SJSA1 (cell line): ENCODE data around the gene TCF7L1. TPM values are rescaled to one million over a fixed set of nuclear protein-coding genes. Genes with fewer than 3 reads are reported as not detected.
A peak's percentile ranks its signal among the peaks of the same experiment; 100 is the strongest.
"Not testable (repeated sequence)": the region's sequence is repeated elsewhere in the genome, so short reads cannot be mapped to it uniquely, and the experiment has no call there.

Source experiments
- DNase-seq, 2 experiments: peaks; one replicate each; pipeline ENCODE4 v3.0.0-alpha.2; 2015 to 2020; ENCODE audit warnings: low spot score in 2 of 2, low read depth in 1 of 2
- H3K27ac ChIP-seq: fragments of 250-450 bp; sonication (Bioruptor Pico); 2 replicates; pipeline ENCODE4 v1.5.1; 2020; ENCODE audit warnings: mild to moderate bottlenecking, moderate library complexity
- H3K27me3 ChIP-seq: fragments of 250-450 bp; sonication (Bioruptor Pico); replicated peaks from 2 replicates; pipeline ENCODE4 v1.5.1; 2020; ENCODE audit warnings: mild to moderate bottlenecking, moderate library complexity
- H3K36me3 ChIP-seq: fragments of 250-450 bp; sonication (Bioruptor Pico); 2 replicates; pipeline ENCODE4 v1.5.1; 2020; ENCODE audit warnings: mild to moderate bottlenecking
- H3K4me1 ChIP-seq: fragments of 250-450 bp; sonication (Bioruptor Pico); replicated peaks from 2 replicates; pipeline ENCODE4 v1.6.1; 2021; ENCODE audit warnings: mild to moderate bottlenecking
- H3K4me3 ChIP-seq: fragments of 250-450 bp; sonication (Bioruptor Pico); 2 replicates; pipeline ENCODE4 v1.5.1; 2020; ENCODE audit warnings: mild to moderate bottlenecking
- H3K9me3 ChIP-seq: fragments of 250-450 bp; sonication (Bioruptor Pico); replicated peaks from 2 replicates; pipeline ENCODE4 v1.5.1; 2020; ENCODE audit warnings: mild to moderate bottlenecking
- total RNA-seq: library from RNA; depleted of rRNA; stranded (reverse); fragments of >200 nt; shearing (Covaris generic); gene quantifications from 2 replicates; pipeline ENCODE4 v1.2.3, GENCODE V29; 2014

Gene TCF7L1
- total RNA-seq, 1 experiment from 2014 or later = 0.68 TPM

GRCh38 chr2:85187069-85187468 is 53.9 kb downstream of the TCF7L1 start:
- no peak for DNase-seq
- H3K4me3 ChIP-seq = no peak overlapping the region

DNA sequence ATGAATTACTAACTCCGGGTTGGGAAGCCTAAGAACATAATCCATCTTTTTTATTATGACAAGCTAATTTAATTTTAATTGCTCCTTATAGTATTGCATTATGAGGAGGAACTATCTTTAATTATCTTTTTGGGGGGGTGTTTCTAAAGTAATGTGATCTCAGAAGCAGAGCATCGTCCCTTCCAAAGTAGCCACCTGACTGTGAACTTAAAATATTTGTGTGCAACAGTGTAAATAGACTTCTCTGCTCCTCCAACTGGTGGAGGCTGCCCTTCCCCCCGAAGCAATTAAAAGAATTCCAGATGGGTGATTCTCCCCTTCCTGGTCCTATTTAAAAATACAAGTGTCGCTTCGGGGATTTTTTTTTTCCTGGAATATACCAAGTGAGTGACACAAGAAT is 55.7 kb downstream of the TCF7L1 start:
- Histone ChIP-seq H3K4me1 (peaks cover 5% of the 10 kb centered on the region; the same call in 1 of the 2 replicates), H3K27me3 (no peaks in the 10 kb centered on the region), H3K36me3 (no peaks in the 10 kb centered on the region), H3K9me3 (no peaks in the 10 kb centered on the region), H3K4me3 (no peak overlapping the region), H3K27ac (no peak overlapping the region)
- peak in 1 of 2 experiments; percentile 16 for DNase-seq

More at GRCh38 chr2:85187069-85187468, 53.9 kb downstream of the TCF7L1 start:
- H3K27me3 ChIP-seq = no peaks in the 10 kb centered on the region
- H3K27ac ChIP-seq = no peak overlapping the region
- no peaks in the 10 kb centered on the region for H3K36me3 ChIP-seq
- no peaks in the 10 kb centered on the region for H3K9me3 ChIP-seq
- H3K4me1 ChIP-seq = peaks cover 5% of the 10 kb centered on the region; the same call in 1 of the 2 replicates

DNA sequence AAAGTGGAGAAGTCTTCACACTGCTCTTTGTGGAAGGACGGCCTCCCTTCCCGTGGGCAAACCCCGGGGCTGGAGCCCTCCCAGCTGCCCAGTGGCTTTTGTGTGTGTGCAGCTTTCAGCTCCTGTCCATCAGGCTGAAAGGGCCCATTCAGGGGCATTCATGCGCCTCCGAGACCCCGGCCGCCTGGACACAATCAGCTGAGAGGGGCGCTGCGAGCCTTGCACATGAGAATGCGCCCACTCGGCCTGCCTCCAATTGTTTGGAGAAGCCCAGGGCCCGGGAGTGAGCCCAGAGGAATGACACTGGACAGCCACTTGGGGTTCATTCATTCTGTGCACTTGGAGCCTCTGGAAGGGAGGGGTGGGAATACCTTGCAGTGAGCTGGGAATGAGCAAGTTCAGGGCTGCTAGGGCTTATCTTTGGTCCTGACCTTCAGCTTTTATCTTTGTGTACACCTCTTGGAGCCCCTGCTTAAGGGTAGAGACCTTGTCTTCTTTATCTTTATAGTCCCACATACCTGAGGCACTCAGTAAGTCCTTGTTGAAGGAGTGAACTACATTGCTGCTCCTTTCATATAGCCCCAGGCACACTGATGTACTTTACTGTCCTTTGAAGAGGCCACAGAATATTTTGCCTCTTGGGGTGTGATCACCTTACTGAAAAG is 56.5 kb downstream of the TCF7L1 start:
- H3K9me3 ChIP-seq = no peaks in the 10 kb centered on the region
- no peak overlapping the region for H3K4me3 ChIP-seq
- H3K36me3 ChIP-seq = no peaks in the 10 kb centered on the region
- H3K27me3 ChIP-seq = no peaks in the 10 kb centered on the region
- peaks cover 5% of the 10 kb centered on the region; the same call in 1 of the 2 replicates for H3K4me1 ChIP-seq
- no peak overlapping the region for H3K27ac ChIP-seq
- DNase-seq = no peak

DNA sequence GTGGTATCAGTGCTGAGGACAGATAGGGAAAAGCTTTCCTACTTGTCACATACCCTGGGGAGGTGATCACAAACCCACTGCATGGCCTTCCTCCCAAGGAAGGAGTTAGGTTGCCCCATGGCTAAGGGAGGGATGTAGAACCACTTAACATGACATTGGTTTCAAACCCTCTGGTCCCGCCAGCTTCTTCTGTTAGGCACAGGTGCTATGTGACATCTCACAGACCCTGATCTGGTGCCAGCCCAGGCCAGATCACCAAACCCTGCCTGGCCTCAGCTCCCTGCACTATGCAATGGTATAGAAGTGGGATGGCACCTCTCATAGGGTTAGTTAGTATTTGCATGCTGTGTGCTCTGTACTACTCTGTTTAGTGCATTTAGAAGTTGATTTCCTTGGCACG is 58.0 kb downstream of the TCF7L1 start:
- no peaks in the 10 kb centered on the region for H3K27me3 ChIP-seq
- H3K36me3 ChIP-seq = no peaks in the 10 kb centered on the region
- DNase-seq = no peak
- H3K4me1 ChIP-seq = peaks cover 5% of the 10 kb centered on the region; the same call in 1 of the 2 replicates
- no peaks in the 10 kb centered on the region for H3K9me3 ChIP-seq
- H3K27ac ChIP-seq = no peak overlapping the region
- no peak overlapping the region for H3K4me3 ChIP-seq

GRCh38 chr2:85194780-85195480 is 61.7 kb downstream of the TCF7L1 start:
- no peak overlapping the region for H3K27ac ChIP-seq
- H3K4me3 ChIP-seq = no peak overlapping the region
- no peaks in the 10 kb centered on the region for H3K27me3 ChIP-seq
- no peak for DNase-seq
- H3K36me3 ChIP-seq = no peaks in the 10 kb centered on the region
- no peaks in the 10 kb centered on the region for H3K9me3 ChIP-seq
- no peaks in the 10 kb centered on the region for H3K4me1 ChIP-seq

DNA sequence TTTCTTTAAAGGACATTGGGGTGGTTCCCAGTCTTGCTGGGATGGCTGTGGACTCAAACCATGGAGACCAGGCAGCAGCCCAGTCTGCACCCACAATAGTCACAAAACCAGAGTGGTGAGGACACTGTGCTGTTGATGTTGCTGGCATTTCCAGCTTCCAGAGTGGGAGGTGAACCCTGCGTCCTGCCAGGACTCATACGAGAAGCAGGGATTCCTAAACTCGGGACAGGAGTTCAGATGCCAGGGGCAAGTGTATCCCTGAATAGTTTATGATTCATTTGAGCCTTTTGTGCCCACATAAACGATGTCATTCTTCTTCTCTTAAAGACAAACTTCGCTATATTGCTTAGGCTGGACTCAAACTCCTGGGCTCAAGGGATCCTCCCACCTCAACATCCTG is 62.8 kb downstream of the TCF7L1 start:
- Histone ChIP-seq H3K36me3 (no peaks in the 10 kb centered on the region), H3K9me3 (no peaks in the 10 kb centered on the region), H3K27me3 (no peaks in the 10 kb centered on the region), H3K4me3 (no peak overlapping the region), H3K4me1 (no peaks in the 10 kb centered on the region), H3K27ac (no peak overlapping the region)
- no peak for DNase-seq

DNA sequence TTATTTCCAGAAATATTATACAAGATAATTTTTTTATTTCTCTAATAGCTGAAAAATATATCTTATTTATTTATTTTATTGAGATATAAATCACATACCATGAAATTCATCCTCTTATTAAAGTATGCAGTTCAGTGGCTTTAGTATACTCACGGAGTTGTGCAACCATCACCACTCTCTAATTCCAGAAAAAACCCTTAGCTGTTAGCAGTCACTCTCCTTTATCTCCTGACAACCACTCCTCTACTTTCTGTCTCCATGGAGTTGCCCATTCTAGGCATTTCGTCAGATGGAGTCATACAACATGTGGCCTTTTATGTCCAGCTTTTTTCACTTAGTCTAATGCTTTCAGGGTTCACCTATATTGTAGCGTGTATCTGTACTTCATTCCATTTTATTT is 66.5 kb downstream of the TCF7L1 start:
- H3K27me3 ChIP-seq = no peaks in the 10 kb centered on the region
- H3K36me3 ChIP-seq = no peaks in the 10 kb centered on the region
- no peaks in the 10 kb centered on the region for H3K4me1 ChIP-seq
- no peak for DNase-seq
- H3K4me3 ChIP-seq = no peak overlapping the region
- no peaks in the 10 kb centered on the region for H3K9me3 ChIP-seq
- no peak overlapping the region for H3K27ac ChIP-seq

DNA sequence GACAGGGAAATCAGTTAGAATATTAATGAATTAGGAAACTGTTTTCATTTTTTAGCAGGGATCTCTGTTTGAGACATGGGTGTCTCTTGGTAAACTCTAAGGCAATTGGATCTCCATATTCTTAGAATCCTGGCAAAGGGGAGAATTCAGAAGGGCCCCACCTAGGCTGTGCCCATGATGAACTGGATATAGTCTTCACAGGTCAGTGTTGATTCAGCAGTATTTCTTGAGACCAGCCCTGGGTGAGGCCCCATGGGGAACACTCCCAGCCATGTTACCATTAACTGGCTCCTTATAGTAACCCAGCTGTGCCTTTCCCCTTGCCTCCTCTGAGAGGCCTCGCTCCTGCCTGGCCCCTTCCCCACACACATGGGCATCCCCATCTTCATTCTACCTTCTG is 76.7 kb downstream of the TCF7L1 start:
- Histone ChIP-seq H3K27ac (no peak overlapping the region), H3K4me1 (no peaks in the 10 kb centered on the region; the same call in 1 of the 2 replicates), H3K4me3 (no peak overlapping the region), H3K36me3 (no peaks in the 10 kb centered on the region), H3K27me3 (no peaks in the 10 kb centered on the region), H3K9me3 (no peaks in the 10 kb centered on the region)
- no peak for DNase-seq

DNA sequence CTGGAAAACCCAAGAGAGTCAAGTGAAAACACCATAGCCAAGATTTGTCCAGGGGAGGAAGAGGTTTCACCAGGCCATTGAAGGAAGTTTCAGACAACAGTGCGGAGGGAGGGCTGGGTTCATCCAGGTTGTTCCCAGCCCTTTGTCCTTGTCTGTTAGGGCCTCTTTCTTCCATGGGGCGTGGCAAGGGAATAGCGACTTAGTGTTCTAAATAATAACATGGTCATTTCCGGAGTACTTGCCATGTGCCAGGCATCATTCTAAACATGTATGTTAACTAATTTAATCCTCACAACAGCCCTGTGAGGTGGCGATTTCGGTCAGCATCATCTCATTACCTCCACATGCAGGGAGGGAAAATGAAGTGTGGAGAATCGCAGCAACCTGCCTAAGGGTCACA is 77.3 kb downstream of the TCF7L1 start:
- Histone ChIP-seq H3K36me3 (no peaks in the 10 kb centered on the region), H3K27ac (no peak overlapping the region), H3K27me3 (no peaks in the 10 kb centered on the region), H3K4me3 (no peak overlapping the region), H3K9me3 (no peaks in the 10 kb centered on the region), H3K4me1 (peaks cover 6% of the 10 kb centered on the region)
- no peak for DNase-seq

GRCh38 chr2:85211606-85212005 is 78.4 kb downstream of the TCF7L1 start:
- not testable (repeated sequence) for H3K4me3 ChIP-seq, H3K27ac ChIP-seq, H3K27me3 ChIP-seq, H3K9me3 ChIP-seq, DNase-seq, H3K36me3 ChIP-seq
- peaks cover 14% of the 10 kb centered on the region for H3K4me1 ChIP-seq

DNA sequence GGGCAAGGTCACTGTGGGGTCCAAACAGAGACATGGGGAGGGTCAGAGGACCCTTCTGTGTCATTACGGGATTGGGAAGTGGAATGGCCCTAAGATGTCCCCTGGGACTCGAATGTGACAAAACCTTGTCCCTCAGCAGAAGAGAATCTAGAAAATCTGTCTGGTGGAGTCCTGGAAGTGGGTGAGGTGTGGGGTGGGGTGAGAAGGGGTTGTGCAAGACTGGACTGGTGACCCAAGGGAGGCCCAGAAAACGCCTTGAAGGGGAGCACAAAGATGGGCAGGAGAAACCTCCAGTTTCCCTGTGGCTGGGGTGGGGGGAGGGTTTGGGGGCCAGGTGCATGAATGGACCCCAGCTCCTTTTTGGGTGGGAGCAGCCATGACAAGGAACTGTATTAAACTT is 79.6 kb downstream of the TCF7L1 start:
- DNase-seq = no peak
- Histone ChIP-seq H3K4me3 (no peak overlapping the region), H3K9me3 (no peaks in the 10 kb centered on the region), H3K4me1 (peaks cover 24% of the 10 kb centered on the region), H3K27me3 (no peaks in the 10 kb centered on the region), H3K36me3 (no peaks in the 10 kb centered on the region), H3K27ac (no peak overlapping the region)

DNA sequence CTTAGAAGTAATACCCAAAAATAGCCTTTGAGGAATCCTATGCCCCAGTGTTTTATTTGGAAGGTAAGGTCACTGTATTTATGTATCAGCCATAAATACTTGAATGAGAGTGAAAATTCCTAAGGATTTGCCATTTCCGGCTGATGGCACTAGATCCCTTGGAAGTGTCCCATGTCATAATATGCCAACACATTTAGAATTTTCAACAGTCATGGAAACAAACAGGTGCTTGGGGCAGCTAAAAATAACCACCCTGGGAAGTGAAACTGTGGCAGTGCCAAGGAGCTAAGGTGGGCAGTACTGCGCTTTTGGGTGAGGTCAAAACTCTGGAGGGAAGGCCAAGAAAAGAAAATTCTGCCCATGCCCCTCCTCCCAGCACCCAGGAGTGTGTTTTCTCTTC is 80.2 kb downstream of the TCF7L1 start:
- Histone ChIP-seq H3K27ac (no peak overlapping the region), H3K36me3 (no peaks in the 10 kb centered on the region), H3K27me3 (no peaks in the 10 kb centered on the region), H3K4me1 (peaks cover 24% of the 10 kb centered on the region), H3K9me3 (no peaks in the 10 kb centered on the region), H3K4me3 (no peak overlapping the region)
- no peak for DNase-seq

DNA sequence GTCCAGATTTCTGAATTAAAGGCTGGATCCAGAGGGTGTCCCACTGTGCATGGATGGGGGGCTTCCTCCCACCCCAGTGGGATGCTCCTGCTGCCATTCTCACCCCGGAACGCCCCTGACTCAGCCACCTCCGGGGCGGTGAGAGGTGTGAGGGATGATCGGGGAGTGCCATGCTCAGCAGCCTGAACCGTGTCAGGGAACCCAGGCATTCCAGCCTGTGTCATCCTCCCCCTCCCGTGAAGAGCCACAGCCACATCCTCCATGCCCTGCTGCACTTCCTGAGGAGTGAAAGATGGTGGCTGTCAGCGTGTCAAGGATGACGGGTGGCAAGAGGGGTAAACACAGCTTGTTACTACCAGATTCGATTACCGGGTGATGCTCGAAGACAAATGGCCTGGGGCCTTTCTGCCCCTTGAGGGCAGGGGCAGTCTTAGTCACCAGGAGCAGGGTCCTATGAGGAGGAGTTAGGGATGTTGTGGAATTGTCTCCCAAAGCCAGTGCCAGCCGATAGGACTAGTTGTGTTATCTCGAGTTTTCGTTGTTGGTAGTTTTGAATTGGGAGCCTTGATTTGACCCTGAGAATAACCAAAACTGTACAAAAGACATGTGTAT is 80.8 kb downstream of the TCF7L1 start:
- DNase-seq = no peak
- H3K9me3 ChIP-seq = no peaks in the 10 kb centered on the region
- no peaks in the 10 kb centered on the region for H3K27me3 ChIP-seq
- H3K4me3 ChIP-seq = no peak overlapping the region
- no peak overlapping the region for H3K27ac ChIP-seq
- peaks cover 24% of the 10 kb centered on the region for H3K4me1 ChIP-seq
- H3K36me3 ChIP-seq = no peaks in the 10 kb centered on the region

DNA sequence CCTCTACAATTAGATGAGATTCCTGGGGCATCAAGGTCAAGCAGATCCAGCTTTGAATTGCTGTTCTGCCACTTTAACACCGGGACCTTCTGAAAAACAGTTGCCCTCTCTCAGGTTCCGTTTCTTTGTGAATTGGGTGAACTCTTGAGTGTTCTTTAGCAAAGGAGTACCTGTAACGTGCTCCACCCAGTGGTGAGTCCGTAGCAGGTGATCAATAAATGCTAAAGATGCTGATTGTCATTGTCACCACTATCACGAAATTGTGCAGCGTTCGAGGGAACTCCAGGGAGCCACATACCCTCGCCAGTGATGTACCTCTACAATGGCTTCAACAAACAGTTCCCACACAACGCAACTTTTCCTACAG is 81.9 kb downstream of the TCF7L1 start:
- peaks cover 24% of the 10 kb centered on the region for H3K4me1 ChIP-seq
- no peaks in the 10 kb centered on the region for H3K27me3 ChIP-seq
- H3K27ac ChIP-seq = no peak overlapping the region
- H3K9me3 ChIP-seq = no peaks in the 10 kb centered on the region
- DNase-seq = peak in 1 of 2 experiments; percentile 6
- no peak overlapping the region for H3K4me3 ChIP-seq
- no peaks in the 10 kb centered on the region for H3K36me3 ChIP-seq
